Measurements from ENCODE around the gene AIG1.
"Not testable (repeated sequence)": the region's sequence is repeated elsewhere in the genome, so short reads cannot be mapped to it uniquely, and the experiment has no call there.

AIG1 gene

DNA sequence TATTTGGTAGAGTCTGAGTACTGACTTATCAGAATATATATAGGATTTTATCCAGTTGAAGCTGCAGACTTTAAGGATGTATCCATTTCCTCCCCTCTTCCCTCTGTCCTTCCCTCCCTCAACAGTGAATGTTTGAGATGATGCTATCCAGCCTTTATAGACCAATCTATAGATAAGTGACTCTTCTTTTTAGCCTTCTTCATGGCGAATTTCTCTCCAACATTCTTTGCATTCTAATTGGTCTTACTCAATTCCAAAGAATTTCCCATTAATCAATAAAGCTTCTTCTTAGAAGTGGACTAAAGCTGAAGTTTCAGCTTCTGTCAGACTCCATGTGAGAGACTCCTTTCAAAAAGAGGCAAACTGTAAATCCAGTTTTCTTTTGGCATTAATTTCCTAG lies 99.3 kb downstream of the AIG1 start:
- Histone ChIP-seq H3K4me3 (ENCODE audit: low read depth, low read length) (no peak overlapping the region), H3K9me3 (ENCODE audit: control insufficient read depth, insufficient read depth, low read length) (no peaks in the 10 kb centered on the region), H3K9ac (ENCODE audit: low read depth, low read length) (no peak overlapping the region), H3K36me3 (ENCODE audit: control insufficient read depth, insufficient read depth, low read length) (no peaks in the 10 kb centered on the region), H3K27me3 (ENCODE audit: control insufficient read depth, insufficient read depth, low read length) (no peaks in the 10 kb centered on the region), H3K4me1 (ENCODE audit: control insufficient read depth, insufficient read depth, low read length) (no peaks in the 10 kb centered on the region)

DNA sequence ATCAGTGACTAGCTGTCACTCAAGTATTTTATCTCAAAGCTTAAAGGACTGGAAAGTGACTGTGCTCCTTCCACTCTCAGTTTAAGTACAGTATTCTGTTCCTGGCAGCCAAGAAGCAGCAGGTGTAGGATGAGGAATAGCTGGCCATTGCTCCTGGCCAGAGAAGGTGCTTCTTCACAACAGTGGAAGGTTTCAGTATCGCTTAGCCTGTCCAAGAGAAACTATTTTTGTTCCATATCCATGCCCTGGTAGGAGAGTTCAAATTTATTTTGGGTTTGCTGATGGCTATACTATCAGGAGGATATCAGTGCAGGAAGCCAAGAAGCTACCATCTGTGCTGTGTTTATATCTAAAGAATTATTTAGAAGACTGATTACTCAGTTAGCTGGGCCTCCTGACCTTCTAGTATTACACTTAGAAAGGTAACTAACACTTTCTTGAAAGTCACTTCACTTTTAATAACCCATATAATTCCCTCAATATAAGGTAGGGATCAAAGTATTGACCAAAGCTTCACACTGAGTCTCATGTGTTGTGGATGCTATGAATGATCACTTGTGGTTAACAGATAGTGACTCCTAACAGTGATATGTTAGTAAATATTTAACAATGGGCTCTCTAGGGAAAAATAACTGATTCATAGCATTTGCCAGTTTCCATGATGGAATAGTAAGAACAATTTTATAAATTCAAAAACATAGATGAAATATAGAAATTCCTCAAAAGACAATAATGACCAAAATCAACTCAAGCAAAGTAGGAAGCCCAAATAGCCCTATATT lies 99.9 kb downstream of the AIG1 start:
- Histone ChIP-seq H3K9ac (ENCODE audit: low read depth, low read length) (no peak overlapping the region), H3K4me3 (ENCODE audit: low read depth, low read length) (no peak overlapping the region), H3K9me3 (ENCODE audit: control insufficient read depth, insufficient read depth, low read length) (no peaks in the 10 kb centered on the region), H3K4me1 (ENCODE audit: control insufficient read depth, insufficient read depth, low read length) (no peaks in the 10 kb centered on the region), H3K36me3 (ENCODE audit: control insufficient read depth, insufficient read depth, low read length) (no peaks in the 10 kb centered on the region), H3K27me3 (ENCODE audit: control insufficient read depth, insufficient read depth, low read length) (no peaks in the 10 kb centered on the region)

DNA sequence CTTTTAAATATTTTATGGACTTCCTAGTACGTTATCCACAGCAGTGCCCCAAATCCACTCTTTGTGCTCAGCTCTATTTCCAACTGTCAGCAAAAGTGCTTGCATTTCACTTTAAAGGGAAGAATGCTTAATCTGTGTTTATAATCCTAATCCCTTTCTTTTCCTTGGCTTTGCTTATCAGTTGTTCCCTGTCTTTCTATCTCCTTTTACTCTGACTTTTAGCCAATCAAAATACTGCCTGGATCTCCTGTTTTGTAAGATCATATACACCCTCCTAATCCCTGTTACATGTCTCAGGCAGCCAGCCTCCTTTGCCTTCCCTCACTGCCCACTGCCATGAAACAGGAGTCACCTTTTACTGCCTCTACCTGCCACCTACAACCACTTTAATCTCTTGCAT lies 102.9 kb downstream of the AIG1 start:
- no peaks in the 10 kb centered on the region for H3K4me1 ChIP-seq (ENCODE audit: control insufficient read depth, insufficient read depth, low read length)
- no peak overlapping the region for H3K9ac ChIP-seq (ENCODE audit: low read depth, low read length)
- H3K36me3 ChIP-seq (ENCODE audit: control insufficient read depth, insufficient read depth, low read length): no peaks in the 10 kb centered on the region
- no peaks in the 10 kb centered on the region for H3K27me3 ChIP-seq (ENCODE audit: control insufficient read depth, insufficient read depth, low read length)
- no peak overlapping the region for H3K4me3 ChIP-seq (ENCODE audit: low read depth, low read length)
- no peaks in the 10 kb centered on the region for H3K9me3 ChIP-seq (ENCODE audit: control insufficient read depth, insufficient read depth, low read length)

DNA sequence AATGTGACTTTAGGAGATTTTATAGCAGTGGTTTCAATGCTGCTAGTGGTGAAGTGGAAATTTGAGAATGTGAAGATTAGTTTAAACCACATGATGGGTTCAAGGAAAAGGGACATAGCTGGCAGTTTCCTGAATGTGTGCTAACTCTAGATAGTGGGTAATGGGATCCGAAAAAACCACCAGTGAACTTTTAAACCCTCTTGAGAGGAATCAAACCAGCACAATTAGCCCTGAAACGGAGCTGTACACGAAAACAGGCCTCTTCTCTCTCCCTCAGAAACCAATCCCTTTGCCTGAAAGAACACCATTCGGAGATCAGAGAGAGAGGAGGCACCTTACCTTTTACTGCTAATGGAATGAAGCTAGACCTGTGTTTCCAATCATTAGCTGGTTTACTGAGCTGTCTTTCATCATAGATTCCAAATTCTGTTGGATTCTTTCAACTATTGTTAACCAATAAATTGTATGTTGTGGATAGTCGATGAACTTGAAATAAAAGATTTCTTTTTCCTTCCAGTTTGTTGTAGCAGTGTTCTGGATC lies 103.9 kb downstream of the AIG1 start:
- Histone ChIP-seq H3K4me3 (ENCODE audit: low read depth, low read length) (no peak overlapping the region), H3K27me3 (ENCODE audit: control insufficient read depth, insufficient read depth, low read length) (no peaks in the 10 kb centered on the region), H3K36me3 (ENCODE audit: control insufficient read depth, insufficient read depth, low read length) (no peaks in the 10 kb centered on the region), H3K9ac (ENCODE audit: low read depth, low read length) (no peak overlapping the region), H3K9me3 (ENCODE audit: control insufficient read depth, insufficient read depth, low read length) (no peaks in the 10 kb centered on the region), H3K4me1 (ENCODE audit: control insufficient read depth, insufficient read depth, low read length) (no peaks in the 10 kb centered on the region)

DNA sequence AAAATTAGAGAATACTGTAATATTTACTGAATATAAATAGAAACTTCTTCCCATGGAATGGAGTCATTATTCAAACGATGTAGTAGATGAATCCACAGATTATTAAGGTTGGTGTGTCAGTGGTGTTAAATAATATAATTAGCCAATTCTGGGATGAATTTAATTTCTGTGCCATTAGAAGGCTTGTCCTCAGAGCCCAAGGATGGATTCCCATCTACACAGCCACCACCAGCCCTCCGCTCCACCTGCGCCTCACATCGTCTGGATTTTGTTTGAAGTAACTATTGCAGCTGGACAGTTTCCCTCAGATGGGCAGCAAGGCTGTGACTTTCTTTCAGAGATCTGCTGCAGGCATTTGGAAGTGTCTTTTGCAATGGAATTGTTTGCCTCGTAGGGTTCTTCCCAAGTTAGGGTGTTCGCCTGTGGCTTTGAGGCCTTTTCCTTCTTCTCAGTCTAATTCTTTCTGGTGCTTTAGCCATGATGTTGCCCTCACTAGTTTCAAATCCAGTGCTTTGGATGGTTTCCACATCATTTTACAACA lies 104.7 kb downstream of the AIG1 start:
- Histone ChIP-seq H3K4me1 (ENCODE audit: control insufficient read depth, insufficient read depth, low read length) (no peaks in the 10 kb centered on the region), H3K9me3 (ENCODE audit: control insufficient read depth, insufficient read depth, low read length) (no peaks in the 10 kb centered on the region), H3K27me3 (ENCODE audit: control insufficient read depth, insufficient read depth, low read length) (no peaks in the 10 kb centered on the region), H3K9ac (ENCODE audit: low read depth, low read length) (no peak overlapping the region), H3K36me3 (ENCODE audit: control insufficient read depth, insufficient read depth, low read length) (no peaks in the 10 kb centered on the region), H3K4me3 (ENCODE audit: low read depth, low read length) (no peak overlapping the region)

DNA sequence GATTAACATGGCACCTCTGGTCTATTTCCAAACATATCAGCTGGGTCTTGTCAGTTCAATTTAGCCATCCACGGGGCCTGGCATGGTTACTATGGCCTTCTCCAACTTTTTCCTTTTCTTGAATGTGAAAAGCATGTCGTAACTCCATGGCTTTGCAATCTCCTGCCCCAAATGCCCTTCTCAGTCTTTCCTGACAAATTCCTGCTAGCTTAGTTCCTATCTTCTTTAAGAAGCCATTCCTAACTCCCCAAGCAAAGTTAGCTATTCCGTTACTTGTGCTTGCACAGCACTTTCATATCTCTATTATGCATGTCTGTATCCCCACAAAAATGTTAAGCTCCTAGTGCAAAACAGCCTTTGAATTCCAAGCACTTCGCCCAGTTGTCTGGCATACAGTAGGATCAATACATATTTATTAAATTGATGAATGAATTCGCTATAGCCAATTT lies 105.6 kb downstream of the AIG1 start:
- no peak overlapping the region for H3K4me3 ChIP-seq (ENCODE audit: low read depth, low read length)
- H3K36me3 ChIP-seq (ENCODE audit: control insufficient read depth, insufficient read depth, low read length): no peaks in the 10 kb centered on the region
- H3K9ac ChIP-seq (ENCODE audit: low read depth, low read length): no peak overlapping the region
- H3K4me1 ChIP-seq (ENCODE audit: control insufficient read depth, insufficient read depth, low read length): no peaks in the 10 kb centered on the region
- no peaks in the 10 kb centered on the region for H3K27me3 ChIP-seq (ENCODE audit: control insufficient read depth, insufficient read depth, low read length)
- H3K9me3 ChIP-seq (ENCODE audit: control insufficient read depth, insufficient read depth, low read length): no peaks in the 10 kb centered on the region

DNA sequence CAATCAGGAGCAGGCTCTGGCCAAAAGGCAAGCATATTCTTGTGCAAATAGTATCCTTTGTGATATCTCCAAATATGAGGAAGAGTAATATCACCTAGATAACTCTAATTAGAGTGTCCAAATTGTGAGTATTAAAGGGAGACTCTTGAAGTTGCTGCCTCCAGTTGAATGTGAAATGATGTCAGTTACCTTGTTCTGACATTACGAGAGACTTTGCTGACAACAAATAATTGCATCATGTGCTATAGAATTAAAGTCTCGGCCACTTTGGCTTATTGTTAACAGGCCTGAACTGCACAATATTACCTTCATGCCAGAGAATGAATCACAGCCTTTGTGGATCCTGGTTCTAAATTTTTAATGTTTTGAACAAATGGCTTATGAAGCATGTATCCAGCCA lies 106.5 kb downstream of the AIG1 start:
- H3K27me3 ChIP-seq (ENCODE audit: control insufficient read depth, insufficient read depth, low read length): no peaks in the 10 kb centered on the region
- H3K9ac ChIP-seq (ENCODE audit: low read depth, low read length): no peak overlapping the region

DNA sequence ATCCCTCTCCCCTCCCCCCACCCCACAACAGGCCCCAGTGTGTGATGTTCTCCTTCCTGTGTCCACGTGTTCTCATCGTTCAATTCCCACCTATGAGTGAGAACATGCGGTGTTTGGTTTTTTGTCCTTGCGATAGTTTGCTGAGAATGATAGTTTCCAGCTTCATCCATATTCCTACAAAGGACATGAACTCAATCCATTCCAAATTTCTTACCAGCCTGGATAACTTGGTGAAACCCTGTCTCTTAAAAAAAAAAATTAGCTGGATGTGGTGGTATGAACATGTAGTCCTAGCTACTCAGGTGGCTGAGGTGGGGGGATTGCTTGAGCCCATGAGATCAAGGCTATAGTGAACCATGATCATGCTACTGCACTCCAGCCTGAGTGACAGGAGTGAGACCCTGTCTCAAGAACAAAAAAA lies 107.7 kb downstream of the AIG1 start:
- not testable (repeated sequence) for H3K27me3 ChIP-seq (ENCODE audit: control insufficient read depth, insufficient read depth, low read length)

More for the DNA sequence above, 106.5 kb downstream of the AIG1 start:
- Histone ChIP-seq H3K9me3 (ENCODE audit: control insufficient read depth, insufficient read depth, low read length) (no peaks in the 10 kb centered on the region), H3K4me3 (ENCODE audit: low read depth, low read length) (no peak overlapping the region), H3K36me3 (ENCODE audit: control insufficient read depth, insufficient read depth, low read length) (no peaks in the 10 kb centered on the region), H3K4me1 (ENCODE audit: control insufficient read depth, insufficient read depth, low read length) (no peaks in the 10 kb centered on the region)

DNA sequence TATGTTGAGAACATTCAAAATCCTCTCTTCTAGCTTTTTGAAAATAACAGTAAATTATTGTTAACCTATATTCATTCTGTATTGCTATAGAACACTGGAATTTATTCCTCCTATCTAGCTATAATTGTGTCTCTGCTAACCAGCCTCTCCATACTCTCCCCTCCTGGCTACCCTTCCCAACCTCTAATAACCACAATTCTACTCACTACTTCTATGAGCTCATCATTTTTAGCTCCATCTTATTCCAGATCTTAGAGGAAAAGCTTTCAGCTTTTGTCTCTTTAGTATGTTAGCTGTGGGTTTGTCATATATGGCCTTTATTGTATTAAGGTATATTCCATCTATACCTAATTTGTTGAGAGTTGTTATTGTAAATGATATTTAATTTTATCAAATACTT lies 108.8 kb downstream of the AIG1 start:
- no peak overlapping the region for H3K9ac ChIP-seq (ENCODE audit: low read depth, low read length)
- no peak overlapping the region for H3K4me3 ChIP-seq (ENCODE audit: low read depth, low read length)
- no peaks in the 10 kb centered on the region for H3K4me1 ChIP-seq (ENCODE audit: control insufficient read depth, insufficient read depth, low read length)
- H3K36me3 ChIP-seq (ENCODE audit: control insufficient read depth, insufficient read depth, low read length): no peaks in the 10 kb centered on the region
- no peaks in the 10 kb centered on the region for H3K9me3 ChIP-seq (ENCODE audit: control insufficient read depth, insufficient read depth, low read length)
- H3K27me3 ChIP-seq (ENCODE audit: control insufficient read depth, insufficient read depth, low read length): no peaks in the 10 kb centered on the region

More for the DNA sequence above, 107.7 kb downstream of the AIG1 start:
- H3K9me3 ChIP-seq (ENCODE audit: control insufficient read depth, insufficient read depth, low read length); H3K36me3 ChIP-seq (ENCODE audit: control insufficient read depth, insufficient read depth, low read length); H3K4me3 ChIP-seq (ENCODE audit: low read depth, low read length); H3K9ac ChIP-seq (ENCODE audit: low read depth, low read length); H3K4me1 ChIP-seq (ENCODE audit: control insufficient read depth, insufficient read depth, low read length): not testable (repeated sequence)

DNA sequence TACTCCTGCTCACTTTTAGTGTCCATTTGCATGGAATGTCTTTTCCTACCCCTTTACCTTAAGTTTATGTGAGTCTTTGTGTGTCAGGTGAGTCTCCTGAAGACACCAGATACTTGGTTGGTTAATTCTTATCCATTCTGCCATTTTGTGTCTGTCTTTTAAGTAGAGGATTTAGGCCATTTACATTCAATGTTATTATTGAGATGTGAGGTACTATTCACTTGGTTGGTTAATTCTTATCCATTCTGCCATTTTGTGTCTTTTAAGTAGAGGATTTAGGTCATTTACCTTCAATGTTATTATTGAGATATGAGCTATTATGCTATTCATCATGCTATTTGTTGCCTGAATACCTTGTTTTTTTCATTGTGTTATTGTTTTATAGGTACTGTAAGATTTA lies 113.8 kb downstream of the AIG1 start:
- H3K4me3 ChIP-seq (ENCODE audit: low read depth, low read length): no peak overlapping the region
- H3K4me1 ChIP-seq (ENCODE audit: control insufficient read depth, insufficient read depth, low read length): no peaks in the 10 kb centered on the region

DNA sequence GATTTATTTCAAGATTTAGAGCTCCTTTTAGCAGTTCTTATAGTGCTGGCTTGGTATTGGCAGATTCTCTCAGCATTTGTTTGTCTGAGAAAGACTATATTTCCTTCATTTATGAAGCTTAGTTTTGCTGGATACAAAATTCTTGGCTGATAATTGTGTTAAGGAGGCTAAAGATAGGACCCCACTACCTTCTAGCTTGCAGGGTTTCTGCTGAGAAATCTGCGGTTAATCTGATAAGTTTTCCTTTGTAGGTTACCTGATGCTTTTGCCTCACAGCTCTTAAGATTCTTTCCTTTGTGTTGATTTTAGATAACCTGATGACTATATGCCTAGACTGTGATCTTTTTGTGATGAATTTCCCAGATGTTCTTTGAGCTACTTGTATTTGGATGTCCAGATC lies 114.3 kb downstream of the AIG1 start:
- no peaks in the 10 kb centered on the region for H3K9me3 ChIP-seq (ENCODE audit: control insufficient read depth, insufficient read depth, low read length)
- no peak overlapping the region for H3K4me3 ChIP-seq (ENCODE audit: low read depth, low read length)
- H3K36me3 ChIP-seq (ENCODE audit: control insufficient read depth, insufficient read depth, low read length): no peaks in the 10 kb centered on the region
- no peaks in the 10 kb centered on the region for H3K27me3 ChIP-seq (ENCODE audit: control insufficient read depth, insufficient read depth, low read length)
- no peaks in the 10 kb centered on the region for H3K4me1 ChIP-seq (ENCODE audit: control insufficient read depth, insufficient read depth, low read length)
- H3K9ac ChIP-seq (ENCODE audit: low read depth, low read length): no peak overlapping the region

More for the DNA sequence above, 113.8 kb downstream of the AIG1 start:
- Histone ChIP-seq H3K27me3 (ENCODE audit: control insufficient read depth, insufficient read depth, low read length) (no peaks in the 10 kb centered on the region), H3K9me3 (ENCODE audit: control insufficient read depth, insufficient read depth, low read length) (no peaks in the 10 kb centered on the region), H3K9ac (ENCODE audit: low read depth, low read length) (no peak overlapping the region), H3K36me3 (ENCODE audit: control insufficient read depth, insufficient read depth, low read length) (no peaks in the 10 kb centered on the region)
